ENCODE results near the gene DNPH1.

Gene DNPH1

DNA sequence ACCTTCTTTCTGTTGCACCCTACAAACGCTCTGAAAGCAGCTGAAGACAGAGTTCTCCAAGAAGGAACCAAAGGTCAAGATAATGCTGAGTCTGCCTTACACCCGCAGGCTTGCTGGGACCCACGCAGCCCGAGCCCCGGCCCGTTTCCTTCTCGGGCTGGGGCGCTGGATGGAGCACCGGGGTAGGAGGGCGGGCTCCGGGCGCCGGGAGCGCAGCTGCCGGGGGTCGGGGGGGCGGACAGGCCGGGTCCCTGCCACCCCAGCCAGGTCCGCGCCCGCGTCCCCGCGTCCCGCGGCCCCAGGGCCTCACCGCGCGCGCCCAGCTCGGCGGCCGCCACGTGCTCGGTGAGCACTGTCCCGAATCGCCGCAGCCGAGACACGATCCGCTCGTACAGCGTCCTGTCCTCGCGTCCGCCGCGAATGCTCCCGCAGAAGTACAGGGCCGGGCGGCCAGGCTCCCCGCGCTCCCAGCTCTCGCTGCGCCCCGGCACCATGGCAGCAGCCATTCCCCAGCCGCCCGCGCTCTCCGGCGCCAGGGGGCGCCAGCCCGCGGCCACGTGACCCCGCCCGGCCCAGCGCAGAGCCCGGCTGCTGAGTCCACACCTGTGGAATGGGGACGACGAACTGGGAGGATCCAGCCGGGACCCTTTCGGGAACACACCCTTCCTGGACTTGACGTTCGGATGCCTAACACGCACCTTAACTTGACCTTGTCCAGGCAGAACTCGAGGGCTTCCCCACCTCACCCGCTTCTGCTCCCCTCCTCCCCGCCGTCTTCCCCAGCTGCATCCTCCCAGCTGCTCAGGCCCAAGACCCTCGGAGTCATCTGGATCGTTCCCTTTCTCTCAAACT is at the start of gene DNPH1:
Gene DNPH1 (minus strand): TSS at position 531 of the 852 bp plus-strand sequence. CDS start 25 bp downstream, at position 506.
- DNase-seq (ENCODE audit: low spot score) = peak; percentile 86
- in situ Hi-C loops (cut with MboI; ENCODE audit: low pct_unique_long_range_greater_than_20kb, low sequenced_read_pairs, unreplicated experiment) = no loop called here
- TF ChIP-seq CTCF (IDR thresholded peaks at IDR 0.05; ENCODE audit: extremely low read depth, insufficient read depth, missing control alignments) = peak; percentile 99

GRCh38 chr6:43278524-43279078 is 49.3 kb upstream of the DNPH1 start:
- TF ChIP-seq CTCF (IDR thresholded peaks at IDR 0.05; ENCODE audit: extremely low read depth, insufficient read depth, missing control alignments) = no peak

GRCh38 chr6:43277643-43278523 is 48.6 kb upstream of the DNPH1 start:
- no peak for DNase-seq (ENCODE audit: low spot score)
- in situ Hi-C loops (cut with MboI; ENCODE audit: low pct_unique_long_range_greater_than_20kb, low sequenced_read_pairs, unreplicated experiment) = no loop called here
- TF ChIP-seq CTCF (IDR thresholded peaks at IDR 0.05; ENCODE audit: extremely low read depth, insufficient read depth, missing control alignments) = no peak

More at GRCh38 chr6:43278524-43279078, 49.3 kb upstream of the DNPH1 start:
- in situ Hi-C loops (cut with MboI; ENCODE audit: low pct_unique_long_range_greater_than_20kb, low sequenced_read_pairs, unreplicated experiment) = no loop called here
- DNase-seq (ENCODE audit: low spot score) = no peak

- in situ Hi-C loops (cut with MboI; ENCODE audit: low pct_unique_long_range_greater_than_20kb, low sequenced_read_pairs, unreplicated experiment) = no loop called here
- no peak for DNase-seq (ENCODE audit: low spot score)
- TF ChIP-seq CTCF (IDR thresholded peaks at IDR 0.05; ENCODE audit: extremely low read depth, insufficient read depth, missing control alignments) = no peak
Measured at GRCh38 chr6:43277306-43277642, 48.0 kb upstream of the DNPH1 start.

DNA sequence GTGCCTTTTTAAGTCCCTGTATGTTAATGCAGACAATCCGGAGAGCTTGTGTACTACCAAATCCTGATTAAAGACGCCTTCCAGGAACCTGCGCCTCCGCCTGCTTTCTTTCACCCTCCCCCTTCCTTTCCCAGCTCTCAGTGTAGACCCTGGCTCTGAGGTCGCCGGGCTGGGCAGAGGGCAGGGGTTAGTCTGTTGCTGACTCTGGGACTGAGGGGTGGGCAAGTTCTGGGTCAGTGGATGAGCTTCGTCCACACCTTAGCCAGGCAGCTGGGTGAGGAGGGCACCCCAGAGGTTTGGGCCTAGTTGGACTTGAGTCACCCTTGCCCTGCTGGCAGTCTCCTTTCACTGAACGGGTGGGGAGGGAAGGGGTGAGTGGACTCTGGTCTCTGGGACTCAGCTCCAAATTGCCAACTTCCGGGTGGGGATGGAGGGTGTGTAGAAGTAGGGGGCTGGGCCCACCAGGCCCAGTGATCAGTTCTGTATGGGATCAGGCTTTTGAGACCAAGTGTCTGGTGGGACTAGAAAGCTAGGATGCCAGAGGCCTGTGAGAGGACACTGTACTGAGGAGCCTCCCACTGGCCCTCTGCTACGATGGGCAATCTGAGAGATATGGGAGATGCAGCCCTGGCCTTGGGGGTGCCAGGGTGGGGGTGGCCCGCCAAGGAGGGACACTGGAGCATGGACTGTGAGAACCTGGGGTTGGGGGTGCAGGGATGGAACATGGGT is 47.5 kb upstream of the DNPH1 start:
- in situ Hi-C loops (cut with MboI; ENCODE audit: low pct_unique_long_range_greater_than_20kb, low sequenced_read_pairs, unreplicated experiment) = no loop called here
- no peak for TF ChIP-seq CTCF (IDR thresholded peaks at IDR 0.05; ENCODE audit: extremely low read depth, insufficient read depth, missing control alignments)

More for the DNA sequence above, 47.5 kb upstream of the DNPH1 start:
- DNase-seq (ENCODE audit: low spot score) = no peak
